ENCODE measurements around the gene MB21D2.

- TF ChIP-seq CTCF (optimal IDR thresholded peaks at IDR 0.05 in 1 of 3, IDR thresholded peaks at IDR 0.05 in 1 of 3, conservative IDR thresholded peaks at IDR 0.05 in 1 of 3; ENCODE audit: extremely low read depth in 1 of 3, insufficient read depth in 2 of 3, low read length in 3 of 3) (no peak), EZH2 (IDR thresholded peaks at IDR 0.05; ENCODE audit: low read length) (no peak)
Measured at GRCh38 chr3:192795021-192795420, 122.6 kb downstream of the MB21D2 start.
